ENCODE measurements around the gene SNTB2.
"Not testable (repeated sequence)": the region's sequence is repeated elsewhere in the genome, so short reads cannot be mapped to it uniquely, and the experiment has no call there.

The SNTB2 gene

GRCh38 chr16:69244336-69244735, 57.4 kb downstream of the SNTB2 start:
- TF ChIP-seq CTCF (IDR thresholded peaks at IDR 0.05; ENCODE audit: extremely low read depth, missing control alignments) = no peak
- DNase-seq (ENCODE audit: low spot score) = no peak

GRCh38 chr16:69250081-69250480, 63.1 kb downstream of the SNTB2 start:
- DNase-seq (ENCODE audit: low spot score) = no peak
- no peak for TF ChIP-seq CTCF (IDR thresholded peaks at IDR 0.05; ENCODE audit: extremely low read depth, missing control alignments)

- no peak for TF ChIP-seq CTCF (IDR thresholded peaks at IDR 0.05; ENCODE audit: extremely low read depth, missing control alignments)
Measured at GRCh38 chr16:69253870-69254341, 66.9 kb downstream of the SNTB2 start.

GRCh38 chr16:69259428-69259764, 72.4 kb downstream of the SNTB2 start:
- DNase-seq (ENCODE audit: low spot score) = not testable (repeated sequence)

More at GRCh38 chr16:69253870-69254341, 66.9 kb downstream of the SNTB2 start:
- DNase-seq (ENCODE audit: low spot score) = no peak

GRCh38 chr16:69260019-69260418, 73.1 kb downstream of the SNTB2 start:
- no peak for TF ChIP-seq CTCF (IDR thresholded peaks at IDR 0.05; ENCODE audit: extremely low read depth, missing control alignments)
- DNase-seq (ENCODE audit: low spot score) = no peak

- no peak for TF ChIP-seq CTCF (IDR thresholded peaks at IDR 0.05; ENCODE audit: extremely low read depth, missing control alignments)
- no peak for DNase-seq (ENCODE audit: low spot score)
Measured at GRCh38 chr16:69260506-69260905, 73.5 kb downstream of the SNTB2 start.

- no peak for DNase-seq (ENCODE audit: low spot score)
- TF ChIP-seq CTCF (IDR thresholded peaks at IDR 0.05; ENCODE audit: extremely low read depth, missing control alignments) = no peak
Measured at GRCh38 chr16:69266334-69267063, 79.5 kb downstream of the SNTB2 start.

GRCh38 chr16:69267633-69268032, 80.7 kb downstream of the SNTB2 start:
- DNase-seq (ENCODE audit: low spot score) = no peak
- no peak for TF ChIP-seq CTCF (IDR thresholded peaks at IDR 0.05; ENCODE audit: extremely low read depth, missing control alignments)

All from GM20000 (cell line).